HG03439 (cell line): ENCODE measurements around the gene MTA3.

ENCODE experiments used
- ATAC-seq: cut with Tn5 transposase; IDR thresholded peaks from one replicate; pipeline ENCODE4 v1.9.1; 2021; ENCODE audit warnings: mild to moderate bottlenecking, moderate library complexity; ENCODE audit not compliant: unreplicated experiment

The MTA3 gene

GRCh38 chr2:42799881-42800280, 231.4 kb downstream of the MTA3 start:
- no peak for ATAC-seq

GRCh38 chr2:42800461-42800962, 232.1 kb downstream of the MTA3 start:
- no peak for ATAC-seq

- ATAC-seq, result no peak
Measured at GRCh38 chr2:42800981-42801380, 232.5 kb downstream of the MTA3 start.

GRCh38 chr2:42801381-42801780, 232.9 kb downstream of the MTA3 start:
- ATAC-seq, result no peak

GRCh38 chr2:42802150-42802549, 233.7 kb downstream of the MTA3 start:
- ATAC-seq, result no peak

GRCh38 chr2:42804338-42804737, 235.9 kb downstream of the MTA3 start:
- no peak for ATAC-seq

GRCh38 chr2:42804891-42805290, 236.5 kb downstream of the MTA3 start:
- no peak for ATAC-seq
